Neural cell (in vitro differentiated cells): ENCODE data around the gene SERPINA6.

Experiments
- CTCF ChIP-seq: fragments of 450-650 bp; IDR thresholded peaks from 2 replicates; pipeline ENCODE4 v1.5.1; 2014; ENCODE audit warnings: antibody characterized with exemption, mild to moderate bottlenecking, moderate library complexity; ENCODE audit not compliant: poor library complexity, severe bottlenecking
- EP300 ChIP-seq: fragments of 450-650 bp; conservative IDR thresholded peaks from 2 replicates; pipeline ENCODE4 v1.6.1; 2014; ENCODE audit warnings: antibody characterized with exemption, mild to moderate bottlenecking, moderate library complexity; ENCODE audit not compliant: poor library complexity, severe bottlenecking
- EZH2 ChIP-seq: fragments of 200-600, 300-800 bp; shearing (Covaris generic), sonication (generic); IDR thresholded peaks from 2 replicates; pipeline ENCODE4 v1.6.1; 2014; ENCODE audit warnings: antibody characterized with exemption, low read length, borderline replicate concordance, mild to moderate bottlenecking; ENCODE audit not compliant: insufficient read depth, poor library complexity, severe bottlenecking
- POLR2AphosphoS5 ChIP-seq: IDR thresholded peaks from 2 replicates; pipeline ENCODE4 v1.6.1; 2012
- RAD21 ChIP-seq: fragments of 450-650 bp; conservative IDR thresholded peaks from 2 replicates; pipeline ENCODE4 v1.6.1; 2014; ENCODE audit warnings: antibody characterized with exemption, mild to moderate bottlenecking, moderate library complexity
- SMC3 ChIP-seq: fragments of 450-650 bp; conservative IDR thresholded peaks from 2 replicates; pipeline ENCODE4 v1.6.1; 2014; ENCODE audit warnings: antibody characterized with exemption, mild to moderate bottlenecking, moderate library complexity; ENCODE audit not compliant: poor library complexity
- TAF1 ChIP-seq: IDR thresholded peaks from 2 replicates; pipeline ENCODE4 v1.6.1; 2012; ENCODE audit warnings: low read depth

- TF ChIP-seq CTCF = no peak
- no peak for TF ChIP-seq POLR2AphosphoS5
- TF ChIP-seq EP300 = no peak
- no peak for TF ChIP-seq RAD21
- no peak for TF ChIP-seq EZH2
- TF ChIP-seq TAF1 = no peak
- TF ChIP-seq SMC3 = no peak
These were observed at the start of gene SERPINA6 for GRCh38 chr14:94322648-94323570.
